ENCODE measurements around the gene INTS2.
A peak's percentile ranks its signal among the peaks of the same experiment; 100 is the strongest.
"Not testable (repeated sequence)": the region's sequence is repeated elsewhere in the genome, so short reads cannot be mapped to it uniquely, and the experiment has no call there.

Gene INTS2

GRCh38 chr17:61927208-61928100, at the start of gene INTS2:
Gene INTS2 (minus strand): TSS chr17:61927982. CDS start chr17:61926644, 1,338 bp downstream.
- DNase-seq = peak; percentile 76 to 89

- DNase-seq = no peak
Measured at GRCh38 chr17:61974115-61974514, 46.3 kb upstream of the INTS2 start.

GRCh38 chr17:61972311-61972710, 44.5 kb upstream of the INTS2 start:
- no peak for DNase-seq

GRCh38 chr17:61970030-61970429, 42.2 kb upstream of the INTS2 start:
- DNase-seq = no peak

GRCh38 chr17:61968757-61969156, 41.0 kb upstream of the INTS2 start:
- DNase-seq = no peak

GRCh38 chr17:61967729-61968128, 39.9 kb upstream of the INTS2 start:
- no peak for DNase-seq

GRCh38 chr17:61966191-61966590, 38.4 kb upstream of the INTS2 start:
- DNase-seq = no peak

GRCh38 chr17:61955619-61956018, 27.8 kb upstream of the INTS2 start:
- DNase-seq = no peak

- DNase-seq = no peak
Measured at GRCh38 chr17:61947367-61948078, 19.7 kb upstream of the INTS2 start.

GRCh38 chr17:61946359-61946758, 18.6 kb upstream of the INTS2 start:
- no peak for DNase-seq

- DNase-seq = no peak
Measured at GRCh38 chr17:61943117-61943516, 15.3 kb upstream of the INTS2 start.

- no peak for DNase-seq
Measured at GRCh38 chr17:61942085-61942484, 14.3 kb upstream of the INTS2 start.

- DNase-seq = no peak
Measured at GRCh38 chr17:61928101-61928436, 287 bp upstream of the INTS2 start.

- no peak for DNase-seq
Measured at GRCh38 chr17:61926826-61927207, 965 bp downstream of the INTS2 start.

GRCh38 chr17:61915162-61915561, 12.6 kb downstream of the INTS2 start:
- DNase-seq = not testable (repeated sequence)

- no peak for DNase-seq
Measured at GRCh38 chr17:61908292-61909037, 19.3 kb downstream of the INTS2 start.

GRCh38 chr17:61907361-61907760, 20.4 kb downstream of the INTS2 start:
- DNase-seq = no peak

GRCh38 chr17:61904094-61904710, 23.6 kb downstream of the INTS2 start:
- DNase-seq = no peak

- no peak for DNase-seq
Measured at GRCh38 chr17:61903251-61903650, 24.5 kb downstream of the INTS2 start.

- no peak for DNase-seq
Measured at GRCh38 chr17:61897548-61898180, 30.1 kb downstream of the INTS2 start.

GRCh38 chr17:61895391-61895790, 32.4 kb downstream of the INTS2 start:
- DNase-seq = no peak

GRCh38 chr17:61894310-61894709, 33.5 kb downstream of the INTS2 start:
- not testable (repeated sequence) for DNase-seq

- DNase-seq = not testable (repeated sequence)
Measured at GRCh38 chr17:61887733-61888132, 40.0 kb downstream of the INTS2 start.
